Activated naive CD4-positive, alpha-beta T cell treated with anti-CD3 and anti-CD28 coated beads, Interleukin-2, amount 50 U/mL, for 24 hours (primary cell): ENCODE data around the gene FUNDC2.
A peak's percentile ranks its signal among the peaks of the same experiment; 100 is the strongest.
"Not testable (repeated sequence)": the region's sequence is repeated elsewhere in the genome, so short reads cannot be mapped to it uniquely, and the experiment has no call there.

Experiments used
- H3K27ac Mint-ChIP-seq: one replicate; pipeline ENCODE4 v1.8.0; 2021; ENCODE audit warnings: mild to moderate bottlenecking, mixed read lengths
- H3K27me3 Mint-ChIP-seq: one replicate; pipeline ENCODE4 v1.8.0; 2021; ENCODE audit warnings: mixed read lengths
- H3K36me3 Mint-ChIP-seq: one replicate; pipeline ENCODE4 v1.8.0; 2021; ENCODE audit warnings: mixed read lengths
- H3K4me1 Mint-ChIP-seq: one replicate; pipeline ENCODE4 v1.8.0; 2021; ENCODE audit warnings: mixed read lengths
- H3K4me3 Mint-ChIP-seq: one replicate; pipeline ENCODE4 v1.8.0; 2021; ENCODE audit warnings: mild to moderate bottlenecking, mixed read lengths
- H3K9me3 Mint-ChIP-seq: one replicate; pipeline ENCODE4 v1.8.0; 2021; ENCODE audit warnings: mixed read lengths

Gene FUNDC2

DNA sequence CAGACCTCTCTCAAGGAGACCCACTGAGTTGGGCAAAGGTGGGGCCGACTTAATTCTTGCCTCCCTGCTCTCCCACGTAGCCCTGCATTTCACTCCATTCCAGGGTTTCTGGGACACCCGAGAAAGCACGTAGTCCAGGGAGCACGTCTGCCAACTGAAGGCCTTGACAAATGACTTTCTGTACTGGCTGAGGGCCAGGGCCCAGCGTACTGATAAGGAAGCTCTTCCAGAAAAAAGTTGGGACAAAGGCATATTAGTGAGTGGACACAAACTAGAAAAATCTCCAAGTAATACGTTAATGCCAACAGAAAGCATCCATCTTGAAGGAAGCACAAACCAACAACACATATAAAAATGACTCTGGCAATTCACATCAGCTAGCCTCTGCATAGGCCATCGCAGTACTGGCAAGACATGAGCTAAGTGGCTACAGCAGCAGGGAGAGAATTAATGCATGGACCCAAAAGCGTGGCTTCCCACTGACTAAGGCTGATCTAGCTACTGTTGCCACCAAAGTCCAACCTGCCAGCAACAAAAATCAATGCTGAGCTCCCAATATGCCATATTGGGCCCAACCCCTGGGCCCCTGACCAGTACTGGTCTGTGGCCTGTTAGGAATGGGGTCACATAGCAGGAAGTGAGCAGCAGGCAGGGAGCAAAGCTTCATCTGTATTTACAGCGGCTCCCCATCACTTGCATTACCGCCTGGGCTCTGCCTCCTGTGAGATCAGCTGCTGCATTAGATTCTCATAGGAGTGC lies 19.6 kb upstream of the FUNDC2 start:
- not testable (repeated sequence) for H3K27ac Mint-ChIP-seq, H3K4me1 Mint-ChIP-seq, H3K27me3 Mint-ChIP-seq, H3K36me3 Mint-ChIP-seq, H3K9me3 Mint-ChIP-seq, H3K4me3 Mint-ChIP-seq

DNA sequence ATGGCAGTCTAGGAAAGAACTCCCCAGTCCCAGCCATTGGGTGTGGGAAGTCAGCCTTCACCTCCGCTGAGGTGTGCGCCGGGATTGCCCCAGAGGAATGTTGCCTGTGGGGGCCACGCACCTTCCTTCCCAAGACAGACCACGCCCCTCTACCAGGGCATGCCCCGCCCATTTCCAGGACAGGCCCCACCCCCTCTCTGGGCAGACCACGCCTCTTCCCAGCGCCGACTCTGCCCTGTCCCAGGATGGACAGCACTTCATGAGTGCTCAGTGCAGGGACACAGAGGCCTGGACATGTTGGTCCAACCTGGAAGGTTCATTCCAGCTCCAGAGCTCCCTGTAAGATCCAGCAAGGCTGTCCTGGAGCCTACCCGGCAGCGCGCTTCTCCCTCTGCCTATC lies 18.1 kb upstream of the FUNDC2 start:
- not testable (repeated sequence) for H3K36me3 Mint-ChIP-seq, H3K4me3 Mint-ChIP-seq, H3K4me1 Mint-ChIP-seq, H3K27ac Mint-ChIP-seq, H3K27me3 Mint-ChIP-seq, H3K9me3 Mint-ChIP-seq

DNA sequence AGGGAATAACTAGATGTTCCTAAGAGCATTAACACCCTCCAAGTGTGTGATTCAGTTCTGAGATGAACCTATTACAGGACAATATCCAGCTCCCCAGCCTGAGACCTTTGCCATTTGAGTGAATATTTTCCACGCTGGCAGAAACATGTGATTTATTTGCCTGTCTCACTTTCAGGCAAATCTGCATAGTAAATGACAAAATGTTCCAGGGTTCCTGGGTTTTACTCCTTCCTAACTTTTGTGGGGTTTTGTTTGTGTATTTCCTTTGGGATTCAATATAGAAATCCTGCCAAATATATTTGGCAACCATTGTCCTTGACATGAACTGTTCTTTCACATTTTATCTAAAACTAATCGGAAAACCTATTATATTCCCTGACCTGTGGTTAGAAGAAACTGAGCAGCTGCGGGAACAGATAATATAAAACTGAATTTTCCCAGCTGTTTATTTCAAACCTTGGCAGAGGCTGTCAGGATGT lies 16.6 kb upstream of the FUNDC2 start:
- peaks cover 6% of the 10 kb centered on the region for H3K4me1 Mint-ChIP-seq
- no peak overlapping the region for H3K4me3 Mint-ChIP-seq
- no peaks in the 10 kb centered on the region for H3K9me3 Mint-ChIP-seq
- no peaks in the 10 kb centered on the region for H3K27me3 Mint-ChIP-seq
- no peak overlapping the region for H3K27ac Mint-ChIP-seq
- H3K36me3 Mint-ChIP-seq: no peaks in the 10 kb centered on the region

DNA sequence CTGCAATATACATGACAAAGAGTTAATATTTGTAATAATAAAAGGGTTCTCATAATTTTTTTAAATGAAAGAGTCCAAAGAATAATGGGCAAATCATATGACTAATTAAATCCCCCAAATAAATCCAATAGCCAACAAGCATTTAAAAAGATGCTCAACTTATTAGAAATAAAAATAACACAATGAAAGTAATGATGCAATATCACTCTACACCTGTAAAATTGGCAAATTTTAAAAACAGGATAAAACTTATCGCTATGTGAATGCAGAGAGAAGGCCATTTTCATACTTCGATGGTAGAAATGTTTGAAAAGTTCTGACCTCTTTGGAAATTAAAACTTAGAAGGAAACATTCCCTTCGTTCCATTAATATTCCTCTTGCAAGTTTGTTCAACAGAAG lies 6.1 kb upstream of the FUNDC2 start:
- H3K9me3 Mint-ChIP-seq: no peaks in the 10 kb centered on the region
- peaks cover 10% of the 10 kb centered on the region for H3K4me1 Mint-ChIP-seq
- no peaks in the 10 kb centered on the region for H3K27me3 Mint-ChIP-seq
- H3K27ac Mint-ChIP-seq: no peak overlapping the region
- H3K36me3 Mint-ChIP-seq: no peaks in the 10 kb centered on the region
- H3K4me3 Mint-ChIP-seq: no peak overlapping the region

DNA sequence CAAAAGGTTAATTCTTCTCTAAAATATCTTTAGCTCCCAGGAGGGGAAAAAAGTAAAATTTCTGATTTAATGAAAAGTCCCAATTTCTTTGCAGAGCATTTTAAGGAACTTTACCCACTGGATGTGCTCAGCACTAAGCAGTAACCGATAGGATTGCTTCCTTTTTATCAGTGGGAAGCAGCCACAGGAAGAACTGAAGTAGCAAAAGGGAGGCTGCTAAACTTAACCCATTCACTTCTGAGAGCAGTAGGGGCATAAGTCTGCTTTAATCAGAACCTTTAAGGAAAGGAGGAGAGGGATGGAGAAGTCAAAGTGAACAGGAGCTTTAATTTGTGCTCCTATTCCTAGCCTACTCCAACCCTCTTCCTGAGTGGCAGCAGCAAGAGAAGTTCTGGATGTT lies 4.1 kb upstream of the FUNDC2 start, which contains the start of gene F8:
F8 (minus strand) TSS at position 139 of the 400 bp plus-strand sequence. CDS start 171 bp downstream, outside the sequence.
- Mint-ChIP-seq H3K4me3 (no peak within 1 kb of the TSS), H3K4me1 (peaks cover 8% of the 10 kb centered on the region), H3K36me3 (no peaks in the 10 kb centered on the region), H3K27ac (no peak within 1 kb of the TSS), H3K27me3 (no peaks in the 10 kb centered on the region), H3K9me3 (no peaks in the 10 kb centered on the region)

DNA sequence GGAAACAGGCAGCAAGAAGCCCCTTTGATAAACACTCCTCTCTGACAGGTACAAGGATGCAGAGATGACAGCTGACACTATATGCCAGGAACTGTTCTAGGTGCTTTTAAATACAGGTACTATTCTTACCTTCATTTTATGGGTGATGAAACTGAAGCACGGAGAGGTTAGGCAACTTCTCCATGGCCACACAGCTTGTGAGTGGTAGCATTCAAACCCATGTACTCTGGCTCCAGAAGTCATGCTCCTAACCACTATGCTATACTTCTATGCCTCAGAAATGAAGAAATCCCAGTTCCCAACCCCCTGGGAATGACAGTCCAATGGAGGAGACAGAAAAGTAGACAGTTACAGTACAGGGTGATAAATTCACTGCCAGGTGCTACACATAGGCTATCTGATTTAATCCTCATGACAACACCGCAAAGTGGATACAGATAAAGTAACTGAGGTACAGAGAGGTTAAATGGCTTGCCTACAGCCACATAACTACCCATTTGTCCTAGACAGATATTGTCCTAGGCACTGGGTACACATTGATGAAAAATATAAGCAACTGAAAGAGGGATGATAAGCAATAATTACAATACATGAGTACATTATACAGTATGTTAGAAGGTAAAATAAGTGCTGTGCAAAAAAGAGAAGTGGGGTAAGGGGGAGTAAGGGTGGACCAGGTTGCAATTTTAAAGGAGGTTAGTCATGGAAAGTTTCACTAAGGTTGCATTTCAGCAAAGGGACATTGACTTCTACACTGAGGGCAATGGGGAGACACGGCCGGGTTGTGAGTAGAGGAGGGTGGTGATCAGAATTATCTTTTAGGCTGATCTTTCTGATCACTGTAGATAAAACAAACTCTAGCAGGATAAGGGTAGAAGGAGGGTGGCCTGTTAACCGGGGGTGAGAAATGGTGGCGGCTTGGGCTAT lies 2.5 kb upstream of the FUNDC2 start:
- Mint-ChIP-seq H3K27ac (no peak overlapping the region), H3K36me3 (no peaks in the 10 kb centered on the region), H3K4me3 (no peak overlapping the region), H3K27me3 (no peaks in the 10 kb centered on the region), H3K4me1 (peaks cover 17% of the 10 kb centered on the region), H3K9me3 (no peaks in the 10 kb centered on the region)

DNA sequence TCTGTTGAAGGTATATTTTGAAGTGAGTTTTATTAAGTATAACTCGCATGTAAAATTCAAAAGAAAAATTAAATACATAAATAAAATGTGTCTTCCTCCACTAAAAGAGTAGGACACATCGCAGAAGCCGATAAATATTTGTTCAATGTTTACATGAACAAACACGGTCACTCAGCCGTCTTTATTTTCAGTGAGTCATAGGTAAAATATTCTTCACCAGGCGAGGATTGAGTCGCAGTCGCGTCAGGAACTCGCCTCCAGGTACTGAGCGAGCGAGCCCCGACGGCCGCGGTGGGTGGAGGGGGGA lies 271 bp upstream of the FUNDC2 start:
- peaks cover 28% of the 10 kb centered on the region for H3K4me1 Mint-ChIP-seq
- H3K27ac Mint-ChIP-seq: peak overlapping the region; percentile 93
- no peaks in the 10 kb centered on the region for H3K9me3 Mint-ChIP-seq
- H3K36me3 Mint-ChIP-seq: no peaks in the 10 kb centered on the region
- no peaks in the 10 kb centered on the region for H3K27me3 Mint-ChIP-seq
- peak overlapping the region; percentile 93 for H3K4me3 Mint-ChIP-seq

DNA sequence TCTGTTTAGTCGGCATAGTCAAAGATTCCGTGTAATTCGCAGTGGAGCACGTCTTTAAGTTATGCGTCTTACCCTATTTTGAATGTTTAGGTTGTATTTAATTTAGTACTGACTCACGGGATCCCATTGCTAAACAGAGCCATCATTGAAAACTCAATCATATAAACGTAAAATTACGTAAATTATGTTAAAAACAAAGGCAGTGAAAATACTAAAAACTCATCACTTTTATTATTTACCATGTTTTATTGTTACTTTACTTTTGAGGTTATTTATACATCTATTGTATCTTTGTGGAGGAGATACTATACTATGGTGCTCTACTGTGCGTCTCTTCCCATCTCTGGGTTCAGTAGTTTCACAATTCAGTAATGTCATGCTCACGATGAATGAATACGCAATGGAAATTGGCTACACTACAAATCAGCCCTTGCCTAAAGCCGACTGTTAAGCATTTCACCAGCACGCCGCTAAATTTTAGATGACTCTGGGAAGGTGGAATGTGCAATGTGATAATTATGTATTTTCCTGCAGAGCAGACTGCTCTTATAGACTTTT lies 944 bp downstream of the FUNDC2 start:
- peaks cover 1% of the 10 kb centered on the region for H3K36me3 Mint-ChIP-seq
- no peaks in the 10 kb centered on the region for H3K27me3 Mint-ChIP-seq
- peaks cover 32% of the 10 kb centered on the region for H3K4me1 Mint-ChIP-seq
- no peaks in the 10 kb centered on the region for H3K9me3 Mint-ChIP-seq
- peak overlapping the region; percentile 93 for H3K27ac Mint-ChIP-seq
- peak overlapping the region; percentile 93 for H3K4me3 Mint-ChIP-seq

DNA sequence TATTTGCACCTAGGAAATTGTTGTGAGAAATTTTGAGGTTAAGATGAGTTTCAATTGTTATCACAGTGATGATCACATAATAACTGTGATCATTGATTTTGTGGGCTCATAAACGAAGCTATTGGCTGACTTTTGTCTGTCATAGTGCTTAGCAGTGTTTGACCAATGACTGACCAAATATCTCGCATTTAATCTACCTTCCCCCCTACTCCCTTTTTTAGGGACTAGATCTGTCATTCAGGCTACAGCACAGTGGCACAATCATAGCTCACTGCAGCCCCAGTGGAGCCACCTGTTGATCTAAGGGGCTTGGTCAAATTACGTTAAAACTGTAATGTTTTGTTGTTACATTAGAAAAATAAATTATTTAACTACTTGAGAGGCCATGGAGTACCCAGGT lies 1.5 kb downstream of the FUNDC2 start:
- peaks cover 1% of the 10 kb centered on the region for H3K36me3 Mint-ChIP-seq
- no peak overlapping the region for H3K27ac Mint-ChIP-seq
- H3K9me3 Mint-ChIP-seq: no peaks in the 10 kb centered on the region
- H3K27me3 Mint-ChIP-seq: no peaks in the 10 kb centered on the region
- H3K4me1 Mint-ChIP-seq: peaks cover 32% of the 10 kb centered on the region
- H3K4me3 Mint-ChIP-seq: peak overlapping the region; percentile 93

DNA sequence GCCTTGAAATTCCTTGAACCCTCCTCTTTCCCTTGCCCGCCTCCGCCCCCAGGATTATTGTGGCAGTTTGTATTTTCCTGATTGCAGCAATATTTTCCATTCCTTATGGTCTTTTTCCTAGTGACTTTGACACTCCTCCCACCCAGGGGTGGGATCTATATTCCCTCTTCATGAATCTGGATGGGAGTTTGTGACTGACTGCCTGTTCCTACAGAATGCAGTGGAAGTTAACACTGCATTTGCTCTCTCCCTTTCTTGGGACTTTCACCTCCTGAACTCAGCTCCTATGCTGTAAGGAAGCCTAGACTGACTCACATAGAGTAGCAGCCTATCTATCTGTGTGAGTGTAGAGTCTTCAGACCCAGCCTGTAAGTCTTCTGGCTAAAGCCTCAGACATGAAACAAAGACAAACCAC lies 2.2 kb downstream of the FUNDC2 start:
- Mint-ChIP-seq H3K9me3 (no peaks in the 10 kb centered on the region), H3K27me3 (no peaks in the 10 kb centered on the region), H3K27ac (peak overlapping the region; percentile 86), H3K4me1 (peaks cover 32% of the 10 kb centered on the region), H3K4me3 (peak overlapping the region; percentile 93), H3K36me3 (peaks cover 1% of the 10 kb centered on the region)

DNA sequence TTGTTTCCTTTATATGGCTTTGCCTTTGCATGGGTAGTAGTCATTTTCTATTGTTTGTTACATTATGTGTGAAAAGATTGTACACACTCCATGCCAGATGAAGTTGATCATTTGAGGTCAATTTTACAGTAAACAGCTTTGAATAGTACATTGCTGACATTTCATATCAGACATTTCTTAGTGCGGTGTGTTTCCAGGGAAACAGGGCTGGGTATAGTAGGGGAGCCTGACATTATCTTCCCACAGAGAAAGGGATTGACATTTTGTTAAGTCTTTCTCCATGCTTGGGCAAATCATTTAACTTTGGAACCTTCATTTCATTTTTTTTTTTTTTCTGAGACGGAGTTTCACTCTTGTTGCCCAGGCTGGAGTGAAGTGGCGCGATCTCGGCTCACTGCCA lies 5.0 kb downstream of the FUNDC2 start:
- Mint-ChIP-seq H3K27me3 (no peaks in the 10 kb centered on the region), H3K4me1 (peaks cover 38% of the 10 kb centered on the region), H3K4me3 (no peak overlapping the region), H3K36me3 (peaks cover 17% of the 10 kb centered on the region), H3K27ac (peak overlapping the region; percentile 74), H3K9me3 (no peaks in the 10 kb centered on the region)

DNA sequence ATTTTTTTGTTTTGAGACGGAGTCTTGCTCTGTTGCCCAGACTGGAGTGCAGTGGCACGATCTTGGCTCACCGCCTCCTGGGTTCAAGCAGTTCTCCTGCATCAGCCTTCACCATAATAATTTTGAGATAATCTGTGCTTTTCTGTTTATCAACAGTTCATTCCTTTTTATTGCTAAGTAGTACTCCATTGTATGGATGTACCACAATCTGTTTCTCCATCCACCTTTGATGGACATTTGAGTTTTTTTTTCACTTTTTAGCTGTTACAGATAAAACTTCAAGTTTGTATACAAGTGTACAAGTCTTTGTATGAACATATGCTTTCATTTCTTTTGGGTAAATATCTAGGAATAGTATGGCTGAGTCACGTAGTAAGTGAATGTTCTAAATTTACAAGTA lies 9.0 kb downstream of the FUNDC2 start:
- H3K9me3 Mint-ChIP-seq: no peaks in the 10 kb centered on the region
- H3K4me1 Mint-ChIP-seq: peaks cover 50% of the 10 kb centered on the region
- no peak overlapping the region for H3K27ac Mint-ChIP-seq
- H3K36me3 Mint-ChIP-seq: peaks cover 22% of the 10 kb centered on the region
- H3K27me3 Mint-ChIP-seq: no peaks in the 10 kb centered on the region
- H3K4me3 Mint-ChIP-seq: no peak overlapping the region

DNA sequence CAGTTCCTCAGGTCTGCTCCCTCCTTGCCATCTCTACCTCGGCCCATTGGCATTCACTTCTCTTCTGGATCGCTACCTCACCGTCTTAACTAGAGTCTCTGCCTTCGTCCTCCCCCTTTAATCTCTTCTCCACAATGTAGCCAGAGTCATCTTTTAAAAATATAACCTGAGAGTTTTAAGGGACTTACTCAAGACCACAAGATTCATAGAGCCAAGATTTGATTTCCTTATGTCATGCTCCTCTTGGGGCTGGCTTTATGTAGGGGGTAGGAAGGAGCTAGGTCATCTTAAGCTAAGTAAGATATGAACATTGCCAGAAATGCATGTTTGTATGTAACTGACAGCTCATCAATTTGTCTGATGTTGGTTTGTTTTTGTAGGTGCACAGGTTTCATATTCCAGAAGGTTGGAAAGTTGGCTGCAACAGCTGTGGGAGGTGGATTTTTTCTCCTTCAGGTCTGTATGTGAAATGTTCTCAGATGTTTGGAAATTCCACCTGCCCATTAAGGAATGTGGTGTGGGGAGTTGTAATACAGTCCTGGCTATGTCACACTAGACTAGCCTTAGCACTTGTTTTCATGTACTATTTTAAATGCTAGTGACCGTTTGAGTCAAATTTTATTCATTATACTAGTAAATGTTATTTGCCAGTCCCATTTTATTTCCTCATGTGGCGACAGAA lies 19.6 kb downstream of the FUNDC2 start:
- H3K4me3 Mint-ChIP-seq: no peak overlapping the region
- no peaks in the 10 kb centered on the region for H3K9me3 Mint-ChIP-seq
- H3K27ac Mint-ChIP-seq: peak overlapping the region; percentile 36
- H3K4me1 Mint-ChIP-seq: peaks cover 55% of the 10 kb centered on the region
- H3K36me3 Mint-ChIP-seq: peaks cover 2% of the 10 kb centered on the region
- no peaks in the 10 kb centered on the region for H3K27me3 Mint-ChIP-seq

DNA sequence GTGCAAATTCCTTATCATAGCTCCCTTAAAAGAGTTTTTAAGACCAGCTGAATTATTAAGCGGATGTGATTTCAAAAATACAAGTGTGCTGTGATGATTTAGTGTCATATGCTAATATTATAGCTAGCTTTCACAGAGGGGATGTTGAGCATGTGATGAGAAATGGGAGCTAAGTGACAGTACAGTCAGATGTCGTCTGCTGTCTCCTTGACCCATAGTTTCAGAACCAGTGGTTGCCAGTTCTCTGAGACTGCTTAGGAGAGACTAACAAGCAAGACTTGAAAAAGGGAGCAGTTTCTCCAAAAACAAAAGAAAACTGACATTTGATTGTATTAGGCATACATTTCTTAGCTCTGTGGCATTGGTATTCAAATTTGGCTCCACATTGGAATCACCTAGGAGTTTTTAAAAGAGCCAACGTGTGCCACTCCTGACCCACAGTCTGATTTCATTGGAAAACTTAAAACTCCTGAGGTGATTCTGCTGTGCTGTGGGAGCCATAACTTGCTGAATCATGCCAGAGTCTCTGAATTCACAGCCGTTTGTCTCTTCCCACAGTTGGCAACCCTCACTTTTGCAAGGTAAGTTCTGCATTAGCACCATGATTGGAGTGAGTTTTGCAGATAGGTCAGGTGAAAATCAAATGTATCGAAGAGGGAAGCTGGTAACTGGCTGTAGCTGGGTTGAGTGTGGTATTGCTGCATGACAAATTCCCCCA lies 20.3 kb downstream of the FUNDC2 start:
- Mint-ChIP-seq H3K27me3 (no peaks in the 10 kb centered on the region), H3K9me3 (no peaks in the 10 kb centered on the region), H3K4me1 (peaks cover 62% of the 10 kb centered on the region), H3K4me3 (no peak overlapping the region), H3K36me3 (peaks cover 5% of the 10 kb centered on the region), H3K27ac (no peak overlapping the region)
